T47D (cell line): ENCODE results near the gene DIAPH1.

ENCODE experiments used
- DNase-seq, 2 experiments: peaks; one replicate each; pipeline versions ENCODE4 v3.0.0 to v3.0.0-alpha.2; 2011 to 2012; ENCODE audit warnings: low read depth in 1 of 2, low spot score in 1 of 2
- JUND ChIP-seq: IDR thresholded peaks from 2 replicates; pipeline ENCODE4 v1.6.1; 2012; ENCODE audit warnings: low read depth
- in situ Hi-C: cut with HindIII; loops from 2 replicates; pipeline ENCODE4 v1.10.0; 2016; ENCODE audit warnings: low sequenced_read_pairs, low pct_unique_long_range_greater_than_20kb

Gene DIAPH1

GRCh38 chr5:141528291-141528984 is 90.4 kb downstream of the DIAPH1 start:
- no peak for DNase-seq
- TF ChIP-seq JUND: no peak
- in situ Hi-C loops: no loop called here

- in situ Hi-C loops: no loop called here
- no peak for TF ChIP-seq JUND
- DNase-seq: no peak
Measured at GRCh38 chr5:141527426-141527825, 91.4 kb downstream of the DIAPH1 start.

- in situ Hi-C loops: no loop called here
- no peak for TF ChIP-seq JUND
- no peak for DNase-seq
Measured at GRCh38 chr5:141525653-141526052, 93.1 kb downstream of the DIAPH1 start.

GRCh38 chr5:141524604-141525597 is 93.9 kb downstream of the DIAPH1 start:
- no peak for TF ChIP-seq JUND
- in situ Hi-C loops: no loop called here
- DNase-seq: peak; percentile 93 to 95

GRCh38 chr5:141523991-141524390 is 94.8 kb downstream of the DIAPH1 start:
- no peak for DNase-seq
- TF ChIP-seq JUND: no peak
- in situ Hi-C loops: no loop called here

GRCh38 chr5:141522301-141522700 is 96.5 kb downstream of the DIAPH1 start:
- in situ Hi-C loops: no loop called here
- no peak for DNase-seq
- no peak for TF ChIP-seq JUND

- in situ Hi-C loops: no loop called here
- no peak for TF ChIP-seq JUND
- peak in 1 of 2 experiments; percentile 33 for DNase-seq
Measured at GRCh38 chr5:141521244-141521781, 97.5 kb downstream of the DIAPH1 start.

- DNase-seq: no peak
- in situ Hi-C loops: no loop called here
- no peak for TF ChIP-seq JUND
Measured at GRCh38 chr5:141519605-141520565, 98.9 kb downstream of the DIAPH1 start.

GRCh38 chr5:141518618-141519015 is 100.2 kb downstream of the DIAPH1 start:
- in situ Hi-C loops: no loop called here
- no peak for TF ChIP-seq JUND
- DNase-seq: no peak

- no peak for DNase-seq
- TF ChIP-seq JUND: no peak
- in situ Hi-C loops: no loop called here
Measured at GRCh38 chr5:141517880-141518617, 100.8 kb downstream of the DIAPH1 start.

- in situ Hi-C loops: no loop called here
- TF ChIP-seq JUND: no peak
- DNase-seq: no peak
Measured at GRCh38 chr5:141517312-141517711, 101.5 kb downstream of the DIAPH1 start.
